ENCODE results near the gene WDFY3.

WDFY3 gene

GRCh38 chr4:84912741-84913140, 53.7 kb downstream of the WDFY3 start:
- no peak for DNase-seq

DNA sequence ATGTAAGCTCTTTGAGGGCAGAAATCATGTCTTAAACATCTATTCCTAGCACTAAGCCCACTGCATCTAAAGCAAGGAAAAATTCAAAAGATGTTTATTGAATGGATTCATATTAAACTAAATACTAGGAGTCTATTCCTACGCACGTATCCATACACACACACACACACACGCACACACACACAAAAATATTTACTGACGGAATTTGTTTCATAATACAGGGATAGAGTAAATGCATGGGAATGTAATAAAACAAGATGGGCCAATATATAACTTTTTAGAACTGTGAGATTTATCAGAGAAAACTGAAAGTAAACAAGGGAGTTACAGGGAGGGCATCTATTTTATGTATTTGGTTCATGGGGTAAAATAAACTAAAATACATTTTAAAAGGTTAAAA, 57.6 kb downstream of the WDFY3 start:
- DNase-seq = no peak

GRCh38 chr4:84907145-84907544, 59.3 kb downstream of the WDFY3 start:
- peak; percentile 33 to 64 (median 44) for DNase-seq

DNA sequence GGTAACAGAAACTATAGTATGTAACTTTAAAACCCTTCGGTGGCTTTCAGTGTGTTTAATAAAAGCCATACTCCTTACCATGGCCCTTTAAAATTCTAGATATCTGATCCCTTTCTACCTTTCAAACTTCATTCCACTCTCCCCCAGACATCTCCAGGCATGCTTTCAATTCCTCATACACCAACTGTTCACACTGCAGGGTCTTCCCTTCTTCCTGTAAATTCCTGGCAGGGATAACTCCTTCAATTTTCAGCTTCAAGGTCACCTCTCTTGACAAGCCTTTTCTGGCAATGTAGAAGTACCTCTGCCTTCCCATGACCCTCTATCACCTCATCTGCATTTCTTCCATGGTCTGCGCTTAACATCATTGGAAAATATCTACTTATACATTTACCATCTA, 60.8 kb downstream of the WDFY3 start:
- DNase-seq = no peak

GRCh38 chr4:84901740-84902281, 64.7 kb downstream of the WDFY3 start:
- DNase-seq = no peak

- DNase-seq = no peak
Observed at GRCh38 chr4:84901173-84901572, 65.3 kb downstream of the WDFY3 start.

- DNase-seq = no peak
Observed at GRCh38 chr4:84899616-84900015, 66.9 kb downstream of the WDFY3 start.

GRCh38 chr4:84897516-84897915, 69.0 kb downstream of the WDFY3 start:
- DNase-seq = no peak

DNA sequence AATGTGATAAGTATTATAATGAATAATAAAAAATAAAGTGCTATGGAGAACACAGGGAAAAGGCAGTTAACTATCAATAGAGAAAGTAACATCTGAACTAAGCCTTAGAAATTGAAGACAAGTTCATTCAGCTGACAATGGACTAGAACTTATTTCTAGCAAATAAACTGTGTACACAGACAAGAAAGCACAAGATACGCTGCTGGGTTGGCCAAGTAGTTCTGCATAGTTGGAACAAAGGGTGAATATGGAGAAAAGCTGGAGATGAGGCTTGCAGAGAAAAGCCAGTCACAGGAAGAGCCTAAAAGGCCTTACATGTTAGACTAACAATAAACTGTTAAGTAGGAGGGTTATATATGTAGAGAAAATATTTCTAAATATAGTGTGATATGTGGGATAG, 71.2 kb downstream of the WDFY3 start:
- no peak for DNase-seq

DNA sequence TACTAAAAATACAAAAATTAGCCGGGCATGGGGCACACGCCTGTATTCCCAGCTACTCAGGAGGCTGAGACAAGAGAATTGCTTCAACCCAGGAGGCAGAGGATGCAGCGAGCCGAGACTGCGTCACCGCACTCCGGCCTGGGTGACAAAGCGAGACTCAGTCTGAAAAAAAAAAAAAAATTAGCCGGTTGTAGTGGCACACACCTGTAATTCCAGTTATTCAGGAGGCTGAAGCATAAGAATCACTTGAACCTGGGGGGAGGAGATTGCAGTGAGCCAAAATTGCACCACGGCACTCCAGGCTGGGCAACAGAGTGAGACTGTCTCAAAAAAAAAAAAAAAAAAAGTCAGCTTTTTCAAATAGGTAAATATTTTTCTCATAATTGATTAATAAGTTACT, 71.9 kb downstream of the WDFY3 start:
- DNase-seq = no peak

GRCh38 chr4:84892950-84893349, 73.5 kb downstream of the WDFY3 start:
- no peak for DNase-seq

- DNase-seq = no peak
Observed at GRCh38 chr4:84887824-84888223, 78.7 kb downstream of the WDFY3 start.

GRCh38 chr4:84879651-84880200, 86.8 kb downstream of the WDFY3 start:
- no peak for DNase-seq

DNA sequence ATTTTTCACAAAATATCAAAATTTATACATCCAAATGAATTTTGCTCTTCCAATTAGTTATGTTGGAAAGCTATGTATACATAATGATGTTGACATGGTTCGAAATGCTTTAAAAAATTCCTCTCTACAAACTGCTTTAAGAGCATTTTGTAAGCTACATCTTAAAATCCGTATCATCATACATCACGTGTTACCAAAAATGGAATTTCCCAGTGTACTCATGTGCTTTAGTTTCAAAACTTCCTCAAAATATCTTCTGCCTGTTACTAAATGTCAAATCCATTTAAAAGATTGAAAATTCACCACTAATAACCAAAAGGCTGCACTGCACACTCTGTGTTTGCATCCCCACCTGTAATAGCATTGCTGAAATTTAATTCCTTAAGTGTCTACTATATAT, 87.9 kb downstream of the WDFY3 start:
- peak; percentile 15 to 86 (median 60) for DNase-seq

GRCh38 chr4:84878090-84878489, 88.4 kb downstream of the WDFY3 start:
- DNase-seq = peak in 1 of 4 experiments; percentile 26

GRCh38 chr4:84877051-84877833, 89.2 kb downstream of the WDFY3 start:
- no peak for DNase-seq

- peak in 1 of 4 experiments; percentile 10 for DNase-seq
Observed at GRCh38 chr4:84875636-84876371, 90.7 kb downstream of the WDFY3 start.

DNA sequence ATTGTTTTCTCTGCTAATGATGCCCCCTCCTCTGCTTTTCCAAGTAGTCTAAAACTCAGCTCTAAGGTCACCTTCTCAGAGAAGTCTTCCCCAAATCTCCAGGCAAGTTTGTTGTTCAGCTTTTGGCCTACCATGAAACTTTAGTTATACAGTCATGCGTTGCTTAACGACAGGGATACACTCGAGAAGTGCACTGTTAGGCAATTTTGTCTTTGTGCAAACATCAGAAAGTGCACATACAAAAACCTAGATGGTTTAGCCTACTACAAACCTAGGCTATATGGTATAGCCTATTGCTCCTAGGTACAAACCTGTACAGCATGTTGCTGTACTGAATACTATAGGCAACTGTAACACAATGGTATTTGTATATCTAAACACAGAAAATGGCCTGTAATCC, 91.9 kb downstream of the WDFY3 start:
- no peak for DNase-seq

GRCh38 chr4:84870398-84871163, 95.9 kb downstream of the WDFY3 start:
- peak in 3 of 4 experiments; percentile 24 to 31 (median 31) for DNase-seq

DNA sequence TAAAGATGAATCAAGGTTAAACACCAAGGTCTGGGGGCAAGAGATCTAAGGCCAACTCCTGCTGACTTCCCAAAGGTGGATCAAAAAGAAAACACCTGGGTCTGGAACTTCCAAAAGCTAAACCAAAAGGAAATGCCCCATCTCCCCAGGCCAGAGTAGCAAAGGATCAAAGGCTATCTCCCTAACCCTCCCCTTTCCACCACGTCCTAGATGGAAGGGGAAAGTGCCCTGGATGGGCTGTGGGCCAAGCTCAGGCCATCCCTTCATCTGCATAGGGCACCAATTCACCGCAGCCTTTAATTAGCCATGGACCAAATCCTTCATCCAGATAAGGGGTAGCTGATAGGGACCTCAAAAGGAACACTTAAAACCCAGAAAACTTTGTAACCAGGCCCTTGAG, 100.2 kb downstream of the WDFY3 start:
- DNase-seq = no peak

DNA sequence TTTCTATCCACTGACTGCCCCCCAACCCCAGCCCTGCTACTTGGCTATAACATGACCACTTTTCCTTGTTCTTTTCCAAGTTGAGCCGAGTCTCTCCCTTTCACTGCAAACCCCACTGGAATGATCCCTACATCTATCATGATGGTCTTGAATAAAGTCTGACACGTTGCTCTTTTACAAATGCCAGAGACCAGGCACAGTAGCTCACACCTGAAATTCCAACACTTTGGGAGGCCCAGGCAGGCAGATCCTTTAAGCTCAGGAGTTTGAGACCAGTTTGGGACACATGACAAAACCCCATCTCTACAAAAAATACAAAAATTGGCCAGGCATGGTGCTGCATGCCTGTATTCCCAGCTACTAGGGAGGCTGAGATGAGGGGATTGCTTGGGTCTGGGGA, 100.9 kb downstream of the WDFY3 start:
- DNase-seq = no peak

DNA sequence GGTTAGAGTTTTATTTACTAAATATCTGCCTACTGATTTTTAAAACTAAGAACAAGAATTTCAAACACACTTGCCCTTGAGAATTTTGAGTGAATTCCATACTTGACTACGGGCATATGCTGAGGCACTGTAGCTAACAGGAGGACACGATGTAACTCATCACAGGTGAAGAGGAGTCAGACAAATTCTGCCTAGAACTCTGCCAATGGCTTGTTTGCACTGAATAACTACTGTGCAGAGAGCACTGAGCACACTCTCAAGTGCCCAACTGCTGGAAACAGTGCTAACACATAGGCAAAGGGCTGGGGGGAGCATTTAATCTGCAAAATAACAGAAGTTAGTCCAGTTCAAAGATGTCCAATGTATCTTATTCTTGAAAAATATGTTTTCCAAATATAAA, 104.4 kb downstream of the WDFY3 start:
- DNase-seq = no peak

DNA sequence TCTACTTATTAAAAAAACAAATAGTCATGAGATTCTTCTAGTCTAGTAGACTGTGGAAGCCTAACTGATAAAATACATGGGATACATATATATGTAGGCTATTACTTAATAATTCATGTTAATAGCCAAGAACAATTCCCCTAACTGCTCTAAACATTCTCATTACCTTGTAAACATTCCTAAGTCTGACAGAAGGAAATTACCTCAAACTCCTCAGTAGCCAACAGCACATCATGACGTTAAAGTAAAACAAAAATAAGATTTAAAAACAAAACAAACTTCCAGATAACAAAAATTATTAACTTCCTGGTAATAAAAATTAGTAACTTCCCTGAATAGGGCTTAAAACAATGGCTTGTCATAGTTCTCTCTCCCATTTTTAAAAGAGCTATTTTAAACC, 109.2 kb downstream of the WDFY3 start:
- no peak for DNase-seq

All from suppressor macrophage (primary cell).